C4-2B (cell line): ENCODE results near the gene UBA3.

ENCODE experiments used
- CTCF ChIP-seq: fragments of 450-650 bp; conservative IDR thresholded peaks from 2 replicates; pipeline ENCODE4 v1.5.1; 2017; ENCODE audit warnings: mild to moderate bottlenecking
- ZFX ChIP-seq: fragments of 450-650 bp; IDR thresholded peaks from 2 replicates; pipeline ENCODE4 v1.6.1; 2017

GRCh38 chr3:69087030-69087791 is 7.0 kb upstream of the UBA3 start:
- TF ChIP-seq CTCF (no peak), ZFX (no peak)
